ENCODE data around the gene SRI. TPM values are rescaled to one million over a fixed set of nuclear protein-coding genes. Genes with fewer than 3 reads are reported as not detected.

SRI gene
- total RNA-seq, 3 donors from 2014 or later, result 69.1 to 115 (median 90.9) TPM

DNA sequence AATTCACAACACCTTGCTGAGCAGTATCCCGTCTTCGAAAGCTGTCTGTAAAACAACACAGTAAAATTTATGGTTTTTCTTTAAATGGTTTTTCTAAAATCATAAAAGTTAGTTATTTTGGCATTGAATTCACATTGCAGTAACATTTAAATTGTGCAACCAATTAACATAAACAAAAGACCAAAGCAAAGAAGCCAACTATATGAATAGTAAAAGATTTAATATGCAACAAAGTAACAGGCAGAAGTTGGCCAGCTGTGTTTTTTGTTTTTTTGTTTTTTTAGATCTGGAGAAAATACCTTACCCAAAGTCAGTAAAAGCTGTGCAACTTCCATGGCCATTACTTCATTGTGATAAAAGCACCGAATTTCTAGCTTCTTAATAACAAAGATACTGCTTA, 11.3 kb downstream of the SRI start:
- TF ChIP-seq, protein P1, sequence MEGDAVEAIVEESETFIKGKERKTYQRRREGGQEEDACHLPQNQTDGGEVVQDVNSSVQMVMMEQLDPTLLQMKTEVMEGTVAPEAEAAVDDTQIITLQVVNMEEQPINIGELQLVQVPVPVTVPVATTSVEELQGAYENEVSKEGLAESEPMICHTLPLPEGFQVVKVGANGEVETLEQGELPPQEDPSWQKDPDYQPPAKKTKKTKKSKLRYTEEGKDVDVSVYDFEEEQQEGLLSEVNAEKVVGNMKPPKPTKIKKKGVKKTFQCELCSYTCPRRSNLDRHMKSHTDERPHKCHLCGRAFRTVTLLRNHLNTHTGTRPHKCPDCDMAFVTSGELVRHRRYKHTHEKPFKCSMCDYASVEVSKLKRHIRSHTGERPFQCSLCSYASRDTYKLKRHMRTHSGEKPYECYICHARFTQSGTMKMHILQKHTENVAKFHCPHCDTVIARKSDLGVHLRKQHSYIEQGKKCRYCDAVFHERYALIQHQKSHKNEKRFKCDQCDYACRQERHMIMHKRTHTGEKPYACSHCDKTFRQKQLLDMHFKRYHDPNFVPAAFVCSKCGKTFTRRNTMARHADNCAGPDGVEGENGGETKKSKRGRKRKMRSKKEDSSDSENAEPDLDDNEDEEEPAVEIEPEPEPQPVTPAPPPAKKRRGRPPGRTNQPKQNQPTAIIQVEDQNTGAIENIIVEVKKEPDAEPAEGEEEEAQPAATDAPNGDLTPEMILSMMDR (IDR thresholded peaks at IDR 0.05), result no peak
- no peak for TF ChIP-seq POLR2A (IDR thresholded peaks at IDR 0.05)
- no peak for TF ChIP-seq POLR2AphosphoS5 (IDR thresholded peaks at IDR 0.05)
- Histone ChIP-seq H3K4me3 (no peak overlapping the region), H3K27me3 (no peaks in the 10 kb centered on the region), H3K36me3 (peaks cover 12% of the 10 kb centered on the region), H3K27ac (no peak overlapping the region), H3K4me1 (no peaks in the 10 kb centered on the region), H3K9me3 (no peaks in the 10 kb centered on the region)
- no peak for DNase-seq (ENCODE audit: low spot score in 2 of 2)
- intact Hi-C loops (cut with DNase I; ENCODE audit: low total_unique reads), result no loop called here

GRCh38 chr7:88206254-88206653, 13.6 kb downstream of the SRI start:
- peaks cover 12% of the 10 kb centered on the region for H3K36me3 ChIP-seq
- intact Hi-C loops (cut with DNase I; ENCODE audit: low total_unique reads), result no loop called here

GRCh38 chr7:88205179-88205578, 14.7 kb downstream of the SRI start:
- H3K4me3 ChIP-seq, result no peak overlapping the region
- H3K27me3 ChIP-seq, result no peaks in the 10 kb centered on the region
- DNase-seq (ENCODE audit: low spot score in 2 of 2), result no peak
- TF ChIP-seq, protein P1 (IDR thresholded peaks at IDR 0.05), result no peak
- TF ChIP-seq POLR2A (IDR thresholded peaks at IDR 0.05) (no peak), POLR2AphosphoS5 (IDR thresholded peaks at IDR 0.05) (no peak)
- peaks cover 7% of the 10 kb centered on the region for H3K36me3 ChIP-seq
- H3K4me1 ChIP-seq, result no peaks in the 10 kb centered on the region
- intact Hi-C loops (cut with DNase I; ENCODE audit: low total_unique reads), result no loop called here
- no peak overlapping the region for H3K27ac ChIP-seq
- H3K9me3 ChIP-seq, result no peaks in the 10 kb centered on the region

More at GRCh38 chr7:88206254-88206653, 13.6 kb downstream of the SRI start:
- no peak for TF ChIP-seq POLR2AphosphoS5 (IDR thresholded peaks at IDR 0.05)
- TF ChIP-seq, protein P1 (IDR thresholded peaks at IDR 0.05), result no peak
- TF ChIP-seq POLR2A (IDR thresholded peaks at IDR 0.05), result no peak
- Histone ChIP-seq H3K27me3 (no peaks in the 10 kb centered on the region), H3K4me3 (no peak overlapping the region), H3K9me3 (no peaks in the 10 kb centered on the region), H3K4me1 (no peaks in the 10 kb centered on the region), H3K27ac (no peak overlapping the region)
- DNase-seq (ENCODE audit: low spot score in 2 of 2), result no peak

DNA sequence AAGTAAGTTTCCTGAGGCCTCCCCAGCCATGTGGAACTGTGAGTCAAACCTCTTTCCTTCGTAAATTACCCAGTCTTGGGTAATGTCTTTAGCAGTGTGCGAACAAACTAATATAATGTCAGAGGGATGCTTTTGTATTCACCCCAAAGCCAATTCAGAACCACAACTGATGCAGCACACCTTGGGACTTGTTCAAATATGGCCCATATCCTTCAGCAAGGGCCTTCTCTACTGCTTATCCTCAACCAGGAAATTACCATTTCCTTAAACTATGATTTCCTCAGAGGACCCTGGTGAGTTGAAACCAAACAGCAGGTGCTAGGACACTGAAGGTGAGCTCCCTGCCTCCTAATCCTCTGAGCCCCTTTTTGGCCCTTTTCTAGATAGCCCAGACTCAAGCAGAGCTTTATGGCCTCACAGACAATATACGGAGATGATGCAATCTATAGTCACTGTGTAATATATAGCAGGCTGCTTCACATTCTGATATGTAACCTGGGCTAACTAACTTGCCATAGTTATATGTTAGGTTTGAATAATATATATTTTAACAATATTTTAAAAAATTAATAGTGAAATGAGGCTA, 15.2 kb downstream of the SRI start:
- TF ChIP-seq POLR2A (IDR thresholded peaks at IDR 0.05), result no peak
- TF ChIP-seq, protein P1 (IDR thresholded peaks at IDR 0.05), result no peak
- TF ChIP-seq POLR2AphosphoS5 (IDR thresholded peaks at IDR 0.05), result no peak
- intact Hi-C loops (cut with DNase I; ENCODE audit: low total_unique reads), result no loop called here
- H3K4me1 ChIP-seq, result no peaks in the 10 kb centered on the region
- no peaks in the 10 kb centered on the region for H3K27me3 ChIP-seq
- no peaks in the 10 kb centered on the region for H3K9me3 ChIP-seq
- no peak for DNase-seq (ENCODE audit: low spot score in 2 of 2)
- H3K36me3 ChIP-seq, result peaks cover 7% of the 10 kb centered on the region
- no peak overlapping the region for H3K4me3 ChIP-seq
- H3K27ac ChIP-seq, result no peak overlapping the region

DNA sequence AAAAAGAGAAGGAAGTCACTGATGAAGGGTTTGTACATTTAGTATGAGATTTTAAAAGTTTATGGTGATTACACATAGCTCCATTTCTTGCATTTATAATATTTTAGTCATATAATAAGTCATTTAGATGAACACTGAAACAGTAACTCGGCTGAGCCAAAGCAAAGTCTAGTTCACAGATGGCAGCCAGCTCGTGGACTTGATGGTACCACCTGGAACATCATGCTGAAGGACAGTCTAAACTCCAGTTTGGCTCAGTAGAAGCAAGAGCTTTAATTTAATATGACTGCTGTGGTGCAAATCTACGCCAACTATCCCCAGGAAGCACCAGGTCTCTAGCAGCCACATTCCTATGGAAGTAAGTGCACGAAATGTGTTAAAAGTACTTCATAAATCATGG, 16.4 kb downstream of the SRI start:
- no peak for DNase-seq (ENCODE audit: low spot score in 2 of 2)
- peaks cover 7% of the 10 kb centered on the region for H3K36me3 ChIP-seq
- no peaks in the 10 kb centered on the region for H3K9me3 ChIP-seq
- TF ChIP-seq POLR2A (IDR thresholded peaks at IDR 0.05), result no peak
- TF ChIP-seq, protein P1 (IDR thresholded peaks at IDR 0.05), result no peak
- no peak overlapping the region for H3K4me3 ChIP-seq
- intact Hi-C loops (cut with DNase I; ENCODE audit: low total_unique reads), result no loop called here
- H3K27me3 ChIP-seq, result no peaks in the 10 kb centered on the region
- H3K4me1 ChIP-seq, result no peaks in the 10 kb centered on the region
- no peak overlapping the region for H3K27ac ChIP-seq
